MCF 10A (cell line): ENCODE measurements around the gene DNASE1L1. TPM values are rescaled to one million over a fixed set of nuclear protein-coding genes. Genes with fewer than 3 reads are reported as not detected.

Experiments used
- BruUV-seq: library from RNA; stranded (reverse); fragments of 400-500 nt; replicated peaks from 2 replicates; lab custom pipeline; 2021; lab: Mats Ljungman, UMichigan
- CTCF ChIA-PET: fragments of 300-600 bp; sonication (Branson Sonifier 250); formaldehyde crosslinking; extraction: SDS; loops from one replicate; lab custom pipeline; 2021; ENCODE audit warnings: antibody characterized with exemption, inconsistent platforms; lab: Yijun Ruan, JAX
- POLR2A ChIA-PET: fragments of 300-600, 350-650 bp; sonication (Branson Sonifier 250); formaldehyde crosslinking; extraction: SDS; loops from one replicate; lab custom pipeline; 2020; ENCODE audit warnings: antibody characterized with exemption, inconsistent platforms; lab: Yijun Ruan, JAX
- DNase-seq: peaks from one replicate; pipeline ENCODE4 v3.0.0-alpha.2; 2018; ENCODE audit not compliant: unreplicated experiment
- H3K27ac Mint-ChIP-seq: one replicate; pipeline ENCODE4 v1.8.0; 2022; ENCODE audit warnings: mild to moderate bottlenecking, low read depth, mixed read lengths; ENCODE audit not compliant: unreplicated experiment
- H3K27me3 Mint-ChIP-seq: one replicate; pipeline ENCODE4 v1.8.0; 2022; ENCODE audit warnings: mixed read lengths; ENCODE audit not compliant: insufficient read depth, unreplicated experiment
- H3K36me3 Mint-ChIP-seq: one replicate; pipeline ENCODE4 v1.8.0; 2022; ENCODE audit warnings: mild to moderate bottlenecking, moderate library complexity, mixed read lengths; ENCODE audit not compliant: insufficient read depth, unreplicated experiment
- H3K4me1 Mint-ChIP-seq: one replicate; pipeline ENCODE4 v1.8.0; 2022; ENCODE audit warnings: mixed read lengths; ENCODE audit not compliant: insufficient read depth, unreplicated experiment
- H3K4me3 Mint-ChIP-seq: one replicate; pipeline ENCODE4 v1.8.0; 2022; ENCODE audit warnings: mild to moderate bottlenecking, moderate library complexity, mixed read lengths; ENCODE audit not compliant: unreplicated experiment
- H3K9me3 Mint-ChIP-seq: one replicate; pipeline ENCODE4 v1.8.0; 2022; ENCODE audit warnings: mixed read lengths; ENCODE audit not compliant: unreplicated experiment
- intact Hi-C: fragments of 100-400 bp; cut with micrococcal nuclease; formaldehyde crosslinking; loops from 2 replicates; pipeline ENCODE4 v1.14.1; 2022
- total RNA-seq: library from RNA; stranded (reverse); gene quantifications from 2 replicates; pipeline ENCODE4 v1.2.3, GENCODE V29; 2022
- TF ChIP-seq, protein P1 (sequence below): fragments of 200-600 bp; IDR thresholded peaks from one replicate; pipeline ENCODE4 v1.8.0; 2022; ENCODE audit warnings: antibody characterized with exemption, mild to moderate bottlenecking; ENCODE audit not compliant: unreplicated experiment

DNASE1L1 gene
- total RNA-seq, 1 experiment from 2014 or later: 20.5 TPM

DNA sequence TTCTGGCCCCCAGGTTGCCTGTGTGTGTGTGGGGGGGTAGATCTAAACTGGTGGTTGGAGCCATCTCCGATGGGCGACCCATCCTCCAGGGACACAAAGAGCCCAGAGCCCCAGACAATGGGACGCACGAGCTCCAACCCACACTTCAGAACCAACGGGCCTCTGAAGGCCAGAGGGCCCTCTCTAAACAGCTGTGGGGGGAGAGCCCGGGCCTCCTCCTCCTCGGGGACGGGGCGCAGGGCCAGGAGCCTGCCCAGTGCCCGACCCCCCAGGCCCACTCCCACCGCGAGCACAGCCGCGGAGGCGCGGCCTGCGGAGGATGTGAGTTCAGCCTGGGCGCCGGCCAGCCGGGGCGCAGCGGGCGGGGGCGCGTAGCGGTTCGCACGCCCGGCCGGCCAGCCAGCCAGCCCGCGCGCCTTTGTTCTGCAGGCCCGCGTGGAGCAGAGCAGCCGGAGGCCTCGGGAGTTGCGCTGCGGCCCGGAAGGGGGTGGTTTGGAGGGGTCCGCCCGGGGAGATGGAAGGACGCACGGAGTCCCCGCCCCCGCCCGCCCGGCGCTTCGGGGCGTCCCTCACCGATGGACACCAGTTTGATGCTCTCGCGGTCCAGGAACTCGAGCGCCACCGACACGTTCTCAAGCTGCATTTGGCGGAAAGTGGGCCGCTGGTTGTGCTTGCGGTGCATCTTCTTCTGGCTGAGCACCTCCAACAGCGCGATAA, 38.6 kb downstream of the DNASE1L1 start:
- Mint-ChIP-seq H3K27ac (peak overlapping the region; percentile 94), H3K4me3 (peak overlapping the region; percentile 75), H3K9me3 (no peaks in the 10 kb centered on the region), H3K27me3 (no peaks in the 10 kb centered on the region), H3K36me3 (peaks cover 33% of the 10 kb centered on the region), H3K4me1 (peaks cover 8% of the 10 kb centered on the region)
- DNase-seq: no peak
- ChIA-PET CTCF (no interaction called here), POLR2A (interaction anchor here (0.6 to 2.8 kb wide), 13 partner anchors 9 to 349 kb away, joined by 3 to 15 read pairs (median 5); partner anchors contain the start of genes EMD, FAM3A, RPL10 and UBL4A)
- intact Hi-C loops: no loop called here
- TSS peak; percentile 52 for BruUV-seq
- TF ChIP-seq, protein P1, sequence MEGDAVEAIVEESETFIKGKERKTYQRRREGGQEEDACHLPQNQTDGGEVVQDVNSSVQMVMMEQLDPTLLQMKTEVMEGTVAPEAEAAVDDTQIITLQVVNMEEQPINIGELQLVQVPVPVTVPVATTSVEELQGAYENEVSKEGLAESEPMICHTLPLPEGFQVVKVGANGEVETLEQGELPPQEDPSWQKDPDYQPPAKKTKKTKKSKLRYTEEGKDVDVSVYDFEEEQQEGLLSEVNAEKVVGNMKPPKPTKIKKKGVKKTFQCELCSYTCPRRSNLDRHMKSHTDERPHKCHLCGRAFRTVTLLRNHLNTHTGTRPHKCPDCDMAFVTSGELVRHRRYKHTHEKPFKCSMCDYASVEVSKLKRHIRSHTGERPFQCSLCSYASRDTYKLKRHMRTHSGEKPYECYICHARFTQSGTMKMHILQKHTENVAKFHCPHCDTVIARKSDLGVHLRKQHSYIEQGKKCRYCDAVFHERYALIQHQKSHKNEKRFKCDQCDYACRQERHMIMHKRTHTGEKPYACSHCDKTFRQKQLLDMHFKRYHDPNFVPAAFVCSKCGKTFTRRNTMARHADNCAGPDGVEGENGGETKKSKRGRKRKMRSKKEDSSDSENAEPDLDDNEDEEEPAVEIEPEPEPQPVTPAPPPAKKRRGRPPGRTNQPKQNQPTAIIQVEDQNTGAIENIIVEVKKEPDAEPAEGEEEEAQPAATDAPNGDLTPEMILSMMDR: no peak

DNA sequence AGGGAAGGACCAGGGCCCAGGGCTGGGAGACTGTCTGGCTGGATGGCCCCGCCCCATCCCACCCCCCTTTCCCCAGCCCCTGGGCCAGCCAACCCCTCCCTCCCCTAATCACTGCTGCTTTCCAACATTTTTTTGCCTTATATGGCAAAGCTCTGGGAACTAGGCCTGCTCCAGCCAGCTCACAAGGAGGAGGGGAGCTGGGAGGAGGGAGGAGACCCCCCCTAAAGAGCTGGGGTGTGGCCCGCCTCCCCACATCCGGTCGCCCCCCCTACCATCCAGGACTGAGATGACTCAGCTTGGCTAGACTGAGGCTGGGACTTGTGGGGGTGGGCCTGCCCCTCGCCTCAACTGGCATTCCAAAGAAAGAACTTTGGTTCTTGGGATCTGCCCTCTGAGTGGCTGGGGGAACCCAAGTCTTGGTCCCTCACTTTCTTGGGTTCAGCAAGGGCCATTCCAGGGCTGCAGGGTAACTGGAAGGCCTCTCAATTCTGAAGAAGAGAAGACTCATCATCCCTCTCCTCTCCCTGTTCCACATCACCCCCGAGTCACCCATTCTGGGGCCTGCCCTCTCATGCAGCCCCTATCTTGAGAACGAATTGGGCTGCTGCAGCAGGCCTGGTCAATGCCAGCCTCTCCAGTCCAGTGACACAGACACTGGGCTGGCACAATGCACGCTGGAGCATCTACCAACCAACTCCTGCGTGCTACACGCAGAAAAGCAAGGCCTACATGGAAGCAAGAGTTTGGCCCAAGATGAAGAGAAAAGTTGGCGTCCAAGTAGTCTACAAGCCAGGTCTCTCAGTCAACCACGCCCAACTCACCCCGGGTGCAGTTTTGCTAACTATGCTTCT, 39.4 kb downstream of the DNASE1L1 start:
- H3K27me3 Mint-ChIP-seq: no peaks in the 10 kb centered on the region
- CTCF ChIA-PET: interaction anchor here (0.6 to 2.0 kb wide), 2 partner anchors 14 to 351 kb away, joined by 3 to 6 read pairs; no protein-coding TSS in a partner anchor

DNA sequence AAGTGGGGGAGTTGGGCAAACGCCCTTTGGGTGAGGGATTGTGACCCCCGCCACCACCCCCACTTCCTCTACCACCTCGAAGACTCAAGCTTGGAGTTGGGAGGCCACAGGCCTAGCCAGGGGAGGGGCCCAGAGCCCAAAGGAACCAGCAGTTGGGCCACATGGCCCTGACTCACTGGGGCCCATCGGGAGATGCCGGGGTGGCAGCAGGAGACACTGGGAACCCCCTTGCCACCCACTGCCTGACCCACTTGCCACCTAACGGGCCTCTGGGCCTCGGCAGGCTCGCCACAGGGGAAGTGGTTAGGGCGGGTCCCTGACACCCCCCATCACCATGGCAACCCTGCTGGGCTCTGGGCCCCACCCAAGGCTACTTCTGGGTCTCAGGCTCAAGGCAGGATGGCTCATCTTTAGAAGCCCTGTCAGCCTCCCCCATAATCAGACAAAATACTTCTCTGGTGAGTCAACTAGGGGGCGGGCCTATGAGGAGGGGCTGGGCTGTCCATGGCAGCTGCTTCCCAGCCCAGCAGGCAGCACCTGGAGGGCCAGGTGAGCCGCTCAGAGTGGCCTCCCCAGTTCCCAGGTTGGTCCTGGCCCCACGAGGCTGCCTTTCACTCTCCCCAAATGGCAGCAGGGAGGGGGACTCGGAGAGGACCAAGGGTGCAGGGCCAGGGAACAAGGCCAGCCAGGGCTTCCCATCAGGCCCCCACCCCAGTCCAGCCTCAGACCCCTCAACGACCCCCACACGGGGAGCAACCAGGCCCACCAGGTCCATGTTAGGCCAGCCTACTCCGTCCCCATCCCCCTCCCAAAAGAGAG, 40.2 kb downstream of the DNASE1L1 start:
- POLR2A ChIA-PET: interaction anchor here (0.5 to 2.8 kb wide), 10 partner anchors 11 to 430 kb away, joined by 3 to 15 read pairs (median 4); partner anchors contain the start of genes EMD, RPL10 and SLC10A3
- CTCF ChIA-PET: interaction anchor here (0.6 to 2.0 kb wide), 4 partner anchors 8 to 350 kb away, joined by 3 to 6 read pairs (median 4); no protein-coding TSS in a partner anchor
- Mint-ChIP-seq H3K27ac (peak overlapping the region; percentile 94), H3K36me3 (peaks cover 38% of the 10 kb centered on the region), H3K27me3 (no peaks in the 10 kb centered on the region), H3K4me1 (peaks cover 8% of the 10 kb centered on the region), H3K9me3 (no peaks in the 10 kb centered on the region), H3K4me3 (peak overlapping the region; percentile 75)
- intact Hi-C loops: loop anchor here (1.0 kb wide), 1 partner anchor 9 kb away; no protein-coding TSS in a partner anchor
- peak; percentile 97 for DNase-seq
- no TSS peak for BruUV-seq
- TF ChIP-seq, protein P1: no peak

More for the DNA sequence above, 39.4 kb downstream of the DNASE1L1 start:
- Mint-ChIP-seq H3K27ac (peak overlapping the region; percentile 94), H3K4me3 (peak overlapping the region; percentile 75), H3K4me1 (peaks cover 8% of the 10 kb centered on the region), H3K36me3 (peaks cover 33% of the 10 kb centered on the region), H3K9me3 (no peaks in the 10 kb centered on the region)
- peak; percentile 96 for DNase-seq
- POLR2A ChIA-PET: interaction anchor here (0.9 to 2.8 kb wide), 6 partner anchors 10 to 174 kb away, joined by 3 to 15 read pairs (median 6); partner anchors contain the start of genes EMD, RPL10 and SLC10A3
- intact Hi-C loops: loop anchor here (1.0 kb wide), 1 partner anchor 9 kb away; no protein-coding TSS in a partner anchor
- TF ChIP-seq, protein P1: no peak
- BruUV-seq: TSS peak; percentile 95
